ENCODE results near the gene ZNF597.
A peak's percentile ranks its signal among the peaks of the same experiment; 100 is the strongest.
"Not testable (repeated sequence)": the region's sequence is repeated elsewhere in the genome, so short reads cannot be mapped to it uniquely, and the experiment has no call there.

ZNF597 gene

DNA sequence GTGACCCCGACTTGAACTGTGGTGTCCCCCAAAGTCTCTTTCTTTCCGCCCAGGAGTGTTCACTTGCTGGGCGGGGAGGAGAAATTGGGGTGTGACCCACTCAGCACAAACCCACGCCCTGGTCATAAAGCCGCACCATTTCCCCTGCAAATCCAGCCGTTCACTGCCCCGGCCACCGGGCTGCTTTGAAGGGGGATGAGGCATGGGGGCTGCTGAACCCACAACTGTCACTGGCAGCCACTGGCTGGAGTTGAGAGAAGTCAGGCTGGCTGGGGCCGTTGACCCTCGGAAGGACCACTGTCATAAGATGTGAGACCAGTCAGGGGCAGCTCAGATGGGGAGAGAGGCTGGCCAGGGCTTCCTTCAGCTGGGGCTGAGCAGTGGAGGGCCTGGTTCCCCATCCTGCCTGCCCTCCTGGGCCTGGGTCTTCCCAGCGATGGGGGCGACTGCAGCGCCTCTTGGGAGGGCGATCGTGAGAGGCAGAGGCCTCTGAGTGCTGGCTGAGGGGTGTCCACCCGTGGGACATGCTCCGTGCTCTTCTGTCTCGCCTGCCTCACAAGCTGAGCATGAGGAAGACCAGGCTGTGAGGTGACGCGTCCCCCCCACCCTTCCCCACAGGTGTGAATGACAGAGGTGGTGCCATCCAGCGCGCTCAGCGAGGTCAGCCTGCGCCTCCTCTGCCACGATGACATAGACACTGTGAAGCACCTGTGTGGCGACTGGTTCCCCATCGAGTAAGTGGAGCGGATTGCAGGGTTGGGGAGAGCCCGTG, 32.5 kb upstream of the ZNF597 start:
- no peak for DNase-seq (ENCODE audit: low spot score)

DNA sequence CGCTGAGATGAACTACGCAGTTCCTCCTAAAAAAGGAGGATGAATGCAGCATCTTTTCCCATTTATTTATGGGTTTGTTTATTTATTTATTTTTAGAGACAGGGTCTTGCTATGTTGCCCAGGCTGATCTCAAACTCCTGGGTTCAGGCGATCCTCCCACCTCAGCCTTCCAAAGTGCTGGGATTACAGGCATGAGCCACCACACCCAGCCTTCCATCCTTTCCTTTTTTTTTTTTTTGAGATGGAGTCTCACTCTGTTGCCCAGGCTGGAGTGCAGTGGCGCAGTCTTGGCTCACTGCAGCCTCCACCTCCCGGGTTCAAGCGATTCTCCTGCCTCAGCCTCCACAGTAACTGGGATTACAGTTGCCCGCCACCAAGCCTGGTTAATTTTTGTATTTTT, 31.6 kb upstream of the ZNF597 start:
- DNase-seq (ENCODE audit: low spot score) = not testable (repeated sequence)

DNA sequence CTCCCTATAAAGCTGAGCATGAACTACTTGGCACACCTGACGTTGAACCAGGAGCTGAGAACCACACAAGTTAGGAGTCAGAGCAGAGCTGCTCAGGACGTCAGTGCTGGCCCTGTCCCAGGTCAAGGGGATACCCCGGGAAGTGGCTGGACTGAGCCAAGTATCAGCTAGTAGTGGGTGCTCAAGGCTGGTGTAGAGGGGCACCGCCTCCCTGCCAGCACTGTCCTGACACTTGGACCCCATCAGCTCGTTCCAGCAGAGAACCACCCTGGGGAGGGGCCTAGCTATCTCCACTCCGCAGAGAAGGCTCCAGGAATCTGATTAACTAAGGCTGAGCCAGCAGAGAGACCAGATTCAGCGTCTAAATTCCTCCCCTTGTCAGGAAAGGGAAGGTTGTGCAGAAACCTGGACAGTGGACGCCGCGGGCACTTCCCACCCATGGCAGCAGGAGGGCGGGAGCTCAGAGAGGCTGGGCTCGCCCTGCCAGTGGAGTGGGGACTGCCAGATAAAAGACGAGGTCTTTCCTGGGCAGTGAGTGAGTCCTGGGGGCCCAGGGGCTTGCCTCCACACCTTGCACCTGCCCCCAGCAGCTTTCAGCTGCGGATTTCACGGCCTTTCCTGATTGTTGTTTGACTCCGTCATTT, 31.0 kb upstream of the ZNF597 start:
- no peak for DNase-seq (ENCODE audit: low spot score)

DNA sequence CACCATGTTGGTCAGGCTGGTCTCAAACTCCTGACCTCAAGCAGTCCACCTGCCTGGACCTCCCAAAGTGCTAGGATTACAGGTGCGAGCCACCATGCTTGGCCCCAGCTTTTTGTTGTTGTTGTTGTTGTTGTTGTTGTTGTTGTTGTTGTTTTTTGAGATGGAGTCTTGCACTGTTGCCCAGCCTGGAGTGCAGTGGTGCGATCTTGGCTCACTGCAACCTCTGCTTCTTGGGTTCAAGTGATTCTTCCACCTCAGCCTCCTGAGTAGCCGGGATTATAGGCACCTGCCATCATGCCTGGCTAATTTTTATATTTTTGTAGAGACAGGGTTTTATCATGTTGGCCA, 30.3 kb upstream of the ZNF597 start:
- not testable (repeated sequence) for DNase-seq (ENCODE audit: low spot score)

DNA sequence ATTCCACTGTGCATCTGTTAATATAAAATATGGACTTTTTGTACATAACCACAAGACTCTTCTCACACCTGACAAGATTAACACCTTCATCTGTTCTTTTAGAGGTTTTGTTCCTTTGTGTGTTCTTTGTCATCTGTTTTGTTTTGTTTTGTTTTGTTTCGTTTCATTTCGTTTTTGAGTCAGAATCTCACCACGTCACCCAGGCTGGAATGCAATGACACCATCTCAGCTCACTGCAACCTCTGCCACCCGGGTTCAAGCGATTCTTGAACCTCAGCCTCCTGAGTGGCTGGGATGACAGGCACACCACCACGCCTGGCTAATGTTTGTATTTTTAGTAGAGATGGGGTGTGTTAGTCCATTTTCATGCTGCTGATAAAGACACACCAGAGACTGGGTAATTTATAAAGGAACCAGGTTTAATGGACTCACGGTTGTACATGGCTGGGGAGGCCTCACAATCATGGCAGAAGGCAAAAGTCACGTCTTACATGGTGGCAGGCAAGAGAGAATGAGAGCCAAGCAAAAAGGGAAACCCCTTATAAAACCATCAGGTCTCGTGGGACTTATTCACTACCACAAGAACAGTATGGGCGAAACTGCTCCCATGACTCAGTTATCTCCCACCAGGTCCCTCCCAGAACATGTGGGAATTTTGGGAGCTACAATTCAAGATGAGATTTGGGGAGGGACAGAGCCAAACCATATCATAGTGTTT, 29.7 kb upstream of the ZNF597 start:
- peak; percentile 35 for DNase-seq (ENCODE audit: low spot score)

DNA sequence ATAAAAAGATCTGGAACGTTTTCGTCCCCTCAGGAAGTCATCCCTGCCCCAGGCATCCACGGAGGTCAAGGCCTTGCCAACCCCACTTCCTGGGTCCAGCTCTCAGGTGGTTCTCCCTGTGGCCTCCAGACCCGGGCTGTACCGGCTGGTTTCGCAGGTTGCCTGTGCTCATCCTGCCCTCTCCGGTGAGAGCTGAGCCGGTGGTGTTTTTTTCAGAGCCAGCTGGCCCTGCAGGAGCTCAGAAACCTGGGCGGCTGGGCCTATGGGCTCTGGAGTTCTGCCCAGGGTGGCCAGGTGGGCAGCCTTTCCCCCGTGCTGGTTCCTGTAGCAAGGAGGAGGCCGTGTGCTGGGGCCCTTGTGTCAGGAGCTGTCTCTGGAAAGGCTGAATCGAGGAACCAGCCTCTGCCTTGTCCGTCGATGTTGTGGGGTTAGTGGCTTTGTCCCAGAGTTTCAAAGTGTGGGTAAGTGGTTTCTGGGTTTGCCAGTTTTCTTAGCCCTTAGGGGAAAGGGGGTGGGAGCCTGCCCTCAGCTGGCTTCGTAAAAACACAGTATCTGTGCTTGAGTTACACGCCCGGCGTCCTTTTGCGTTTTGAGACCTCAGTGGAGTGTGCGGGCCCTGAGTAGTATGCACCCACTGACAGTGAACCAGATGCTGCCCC, 28.3 kb upstream of the ZNF597 start:
- DNase-seq (ENCODE audit: low spot score) = no peak

DNA sequence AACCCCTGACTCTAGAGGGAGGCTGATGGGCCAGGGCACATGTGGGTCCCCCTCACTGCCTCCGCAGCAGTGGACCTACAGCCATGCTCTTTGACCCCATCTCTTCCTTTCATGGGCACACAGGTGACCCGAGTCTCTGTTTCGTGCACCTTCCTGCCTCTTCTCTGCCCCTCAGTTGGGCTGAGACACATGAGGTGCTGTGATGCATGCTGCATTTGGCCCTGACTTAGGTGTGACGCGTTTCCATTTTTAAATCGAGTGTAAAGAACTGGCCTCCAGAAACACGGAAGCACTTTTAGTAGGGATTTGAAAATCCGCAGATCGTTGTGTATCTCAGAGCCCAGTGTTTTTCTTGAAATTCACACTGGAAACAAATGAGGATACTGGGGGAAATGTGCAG, 27.4 kb upstream of the ZNF597 start:
- no peak for DNase-seq (ENCODE audit: low spot score)

DNA sequence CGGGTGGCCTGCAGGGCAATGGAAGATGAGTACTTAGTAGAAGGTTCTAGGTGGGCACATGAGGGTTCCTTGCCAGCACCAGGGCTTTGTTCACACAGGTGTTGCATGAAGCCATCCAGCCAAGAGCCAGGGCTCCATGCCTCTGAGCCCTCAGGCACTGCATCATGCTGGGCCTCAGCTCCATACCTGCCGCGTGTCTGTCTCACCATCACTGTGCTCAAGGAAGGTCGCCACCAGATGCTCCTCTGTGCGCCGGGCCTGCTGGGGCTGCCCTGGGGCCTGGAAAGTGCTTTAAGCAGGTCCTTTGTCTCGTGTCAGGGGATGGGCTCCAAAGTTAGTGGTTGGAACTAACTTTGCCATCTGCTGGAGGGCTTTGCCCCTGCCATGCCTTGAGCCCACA, 26.4 kb upstream of the ZNF597 start:
- DNase-seq (ENCODE audit: low spot score) = no peak

DNA sequence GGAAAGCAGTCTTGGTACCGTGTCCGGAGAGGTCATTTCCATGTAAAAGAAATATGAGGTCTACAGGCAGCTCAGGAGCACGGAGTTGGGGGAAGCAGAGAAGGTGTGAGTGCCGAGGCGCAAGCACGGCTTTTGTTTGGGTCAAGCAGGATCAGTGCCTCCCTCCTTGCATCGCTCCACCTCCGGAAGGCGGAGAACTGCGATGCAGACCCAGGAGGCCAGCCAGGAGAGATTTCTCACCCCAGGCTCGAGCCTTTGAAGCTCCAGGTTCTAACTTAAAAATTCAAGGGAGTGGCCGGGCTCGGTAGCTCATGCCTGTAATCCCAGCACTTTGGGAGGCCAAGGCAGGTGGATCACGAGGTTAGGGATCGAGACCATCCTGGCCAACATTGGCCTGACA, 25.2 kb upstream of the ZNF597 start:
- no peak for DNase-seq (ENCODE audit: low spot score)

DNA sequence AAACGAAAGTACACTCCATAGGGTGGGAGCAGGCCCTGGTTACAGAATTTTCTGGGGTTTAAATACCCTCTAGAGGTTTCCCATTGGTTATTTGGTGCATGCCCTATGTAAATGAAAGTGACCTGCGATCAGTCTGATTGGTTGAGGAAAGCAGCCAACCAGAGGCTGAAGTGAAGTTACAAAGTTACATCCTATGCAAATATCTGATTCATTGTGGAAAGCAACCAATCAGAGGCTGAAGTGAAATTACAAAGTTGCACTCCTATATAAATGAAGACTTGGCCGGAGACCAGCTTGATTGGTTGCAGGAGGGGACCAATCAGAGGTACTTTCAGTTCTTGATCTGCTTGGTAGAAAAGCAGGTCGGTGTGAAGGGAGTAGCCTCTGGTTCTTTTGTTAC, 24.6 kb upstream of the ZNF597 start:
- peak; percentile 61 for DNase-seq (ENCODE audit: low spot score)

DNA sequence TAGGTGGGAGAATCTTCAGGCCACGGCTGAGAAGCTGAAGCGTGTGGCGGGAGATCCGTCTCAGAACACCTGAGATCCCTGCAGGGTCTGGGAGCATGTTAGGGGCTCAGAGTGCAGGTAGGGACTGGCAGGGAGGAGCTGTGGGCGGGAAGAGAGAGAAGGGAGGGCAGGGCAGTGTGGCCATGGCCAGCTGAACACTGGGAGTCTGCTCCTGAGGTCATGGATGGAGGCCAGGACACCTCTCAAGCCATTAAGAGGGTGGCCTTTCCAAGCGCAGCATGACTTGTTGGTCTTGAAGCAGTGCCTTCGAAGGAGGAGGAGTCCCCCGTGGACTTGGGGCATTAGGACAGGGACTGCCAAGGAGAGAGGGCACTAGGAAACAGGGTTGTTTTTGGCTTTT, 23.9 kb upstream of the ZNF597 start:
- DNase-seq (ENCODE audit: low spot score) = no peak

DNA sequence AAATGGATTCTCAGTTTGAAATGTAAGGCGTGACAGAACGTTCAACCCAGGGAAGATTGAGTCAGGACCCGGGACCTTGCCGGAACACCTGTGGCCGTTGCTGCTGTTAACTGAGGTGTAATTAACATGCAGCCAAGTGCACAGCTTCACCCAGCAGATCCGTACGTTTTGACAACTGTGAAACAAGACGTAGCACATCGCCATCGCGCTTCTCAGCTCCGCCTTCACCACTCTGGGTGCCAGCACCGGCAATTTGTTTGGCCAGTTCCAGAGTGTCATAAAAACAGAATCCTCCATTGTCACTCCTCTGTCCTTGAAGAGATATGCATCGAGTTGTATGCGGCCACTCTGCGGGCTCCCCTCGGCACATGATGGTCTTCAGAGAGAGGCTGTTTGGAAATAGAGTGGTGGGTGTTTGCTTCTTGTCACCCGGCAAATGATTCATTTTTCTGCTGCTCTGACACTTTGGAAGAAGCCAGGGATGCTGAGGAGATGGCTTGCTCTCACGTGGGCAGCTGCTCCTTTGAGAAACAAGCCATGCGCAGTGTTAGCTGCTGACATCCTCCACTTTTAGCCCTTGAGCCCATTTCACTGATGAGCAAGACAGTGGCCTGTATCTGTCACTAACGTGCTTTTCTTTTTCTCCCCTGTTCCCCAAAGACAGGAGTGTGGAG, 22.7 kb upstream of the ZNF597 start:
- DNase-seq (ENCODE audit: low spot score) = no peak

DNA sequence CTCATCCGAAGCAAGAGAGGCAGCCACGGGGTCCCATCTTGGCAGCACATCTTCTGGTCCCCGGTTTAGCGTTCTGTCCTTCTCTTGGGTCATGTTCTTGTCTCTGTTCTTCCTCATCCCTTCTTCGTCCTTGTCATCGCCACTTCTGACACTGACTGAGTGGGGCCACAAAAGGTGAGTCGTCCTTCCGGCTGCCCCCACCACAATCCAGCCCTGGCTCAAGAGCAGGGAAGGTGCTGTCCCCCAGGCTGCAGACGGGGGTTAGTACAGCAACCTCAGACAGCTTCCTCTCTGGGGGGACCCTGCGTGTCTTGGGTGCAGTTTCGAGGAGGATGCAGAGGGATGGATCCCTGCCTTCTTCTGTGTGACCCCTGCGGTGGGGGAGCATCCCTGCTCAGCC, 22.0 kb upstream of the ZNF597 start:
- no peak for DNase-seq (ENCODE audit: low spot score)

DNA sequence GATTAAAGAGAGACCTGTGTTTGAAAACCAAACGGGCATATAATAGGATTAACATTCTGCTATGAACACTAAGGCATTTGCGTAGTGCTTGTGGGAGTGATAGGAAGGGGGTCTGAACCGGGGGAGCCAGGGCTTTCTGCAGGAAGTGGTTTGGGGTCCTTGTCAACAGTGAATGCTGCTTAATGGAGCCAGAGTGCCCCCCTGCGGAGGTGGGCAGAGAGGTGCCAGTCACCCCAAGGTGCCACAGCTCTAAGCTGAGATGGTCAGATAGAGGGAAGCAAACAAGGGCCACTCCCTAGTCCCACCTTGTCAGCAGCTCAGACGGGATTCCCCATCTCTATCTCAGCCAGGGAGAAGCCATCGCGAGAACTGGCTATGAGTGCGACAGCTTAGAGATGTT, 17.8 kb upstream of the ZNF597 start:
- DNase-seq (ENCODE audit: low spot score) = no peak

DNA sequence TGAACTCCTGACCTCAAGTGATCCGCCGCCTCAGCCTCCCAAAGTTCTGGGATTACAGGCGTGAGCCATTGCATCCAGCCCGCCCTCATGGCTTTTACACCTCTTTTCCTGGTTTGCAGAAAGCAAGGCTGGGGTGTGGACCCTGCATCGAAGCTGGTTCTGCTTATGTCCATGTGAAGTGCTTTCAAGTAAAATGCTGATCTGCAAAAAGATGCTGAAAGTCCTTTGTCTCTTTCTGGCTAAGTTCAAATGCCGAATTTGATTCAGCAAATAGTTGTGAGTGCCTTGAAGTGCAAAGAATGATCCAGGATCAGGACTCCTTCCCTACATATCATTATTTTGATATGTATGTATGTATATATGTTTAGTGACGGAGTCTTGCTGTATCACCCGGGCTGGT, 17.3 kb upstream of the ZNF597 start:
- DNase-seq (ENCODE audit: low spot score) = no peak

DNA sequence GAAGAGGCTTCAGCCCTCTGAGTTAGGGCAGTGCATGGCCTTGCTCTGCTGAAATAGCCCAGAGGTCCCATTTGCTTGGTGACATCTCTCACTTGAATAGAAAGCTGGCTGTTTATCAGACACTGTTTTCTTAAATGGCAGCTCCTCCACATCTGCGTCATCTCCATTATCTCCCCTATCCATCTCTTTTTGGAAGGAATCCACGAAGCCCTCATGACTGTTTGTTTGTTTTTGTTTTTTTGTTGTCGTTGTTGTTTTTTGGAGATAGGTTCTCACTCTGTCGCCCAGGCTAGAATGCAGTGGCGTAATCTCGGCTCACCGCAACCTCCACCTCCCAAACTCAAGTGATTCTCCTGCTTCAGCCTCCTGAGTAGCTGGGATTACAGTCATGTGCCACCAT, 16.8 kb upstream of the ZNF597 start:
- DNase-seq (ENCODE audit: low spot score) = no peak

DNA sequence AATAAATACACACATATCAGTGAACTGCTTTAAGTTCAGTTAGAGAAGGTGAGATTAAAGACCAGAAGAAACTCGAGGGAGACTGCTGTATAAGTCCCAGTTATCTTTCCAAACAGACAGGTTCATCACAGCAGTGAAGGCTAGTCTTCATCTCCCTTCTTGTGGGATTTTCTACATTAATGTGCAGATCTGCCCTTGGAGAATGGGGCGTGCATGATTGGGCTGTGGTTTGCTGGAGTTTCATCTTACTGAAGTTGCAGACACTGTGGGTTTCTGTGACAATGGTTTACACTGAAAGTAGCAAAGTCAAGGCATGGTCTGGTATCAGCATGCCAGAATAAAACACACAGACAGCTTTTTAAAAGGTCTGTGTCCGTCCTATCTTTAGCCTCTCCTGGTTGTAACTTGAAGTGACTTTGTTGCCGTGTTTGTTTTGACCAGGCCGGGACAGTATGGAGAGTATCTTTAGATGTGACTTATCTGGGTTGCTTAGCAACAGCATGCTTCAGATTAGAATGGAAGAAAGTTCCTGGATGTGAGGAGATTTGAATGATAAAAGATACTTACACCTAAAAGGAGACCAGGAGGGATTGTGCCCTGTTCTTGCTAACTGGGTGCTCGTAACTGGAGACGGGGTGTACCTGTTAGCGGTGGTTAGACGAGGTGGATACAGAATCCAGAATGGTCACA, 16.2 kb upstream of the ZNF597 start:
- peak; percentile 50 for DNase-seq (ENCODE audit: low spot score)

DNA sequence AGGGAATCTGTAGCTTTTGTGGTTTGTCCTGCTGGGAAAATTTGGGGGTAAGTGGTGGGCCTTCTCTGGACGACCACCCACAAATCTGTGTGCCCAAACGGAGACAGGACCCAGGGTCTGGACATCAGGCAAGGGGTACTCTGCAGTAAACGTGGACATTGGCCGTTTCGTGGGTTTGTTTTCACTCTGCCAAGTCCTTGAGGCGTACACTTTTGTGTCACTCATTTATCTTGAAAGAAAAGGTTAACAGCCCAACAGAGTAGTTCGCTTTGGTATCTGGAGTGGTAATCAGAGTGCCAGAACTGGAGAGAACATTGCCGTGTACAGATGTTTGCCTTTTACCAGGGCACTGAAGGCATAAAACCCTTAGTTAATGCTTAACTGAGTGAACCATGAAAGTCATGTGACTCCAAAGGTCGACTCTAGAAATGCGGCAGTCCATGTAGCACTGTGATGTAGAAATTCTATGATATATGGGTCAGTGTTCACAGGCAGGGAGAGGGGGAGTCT, 15.6 kb upstream of the ZNF597 start:
- peak; percentile 80 for DNase-seq (ENCODE audit: low spot score)

DNA sequence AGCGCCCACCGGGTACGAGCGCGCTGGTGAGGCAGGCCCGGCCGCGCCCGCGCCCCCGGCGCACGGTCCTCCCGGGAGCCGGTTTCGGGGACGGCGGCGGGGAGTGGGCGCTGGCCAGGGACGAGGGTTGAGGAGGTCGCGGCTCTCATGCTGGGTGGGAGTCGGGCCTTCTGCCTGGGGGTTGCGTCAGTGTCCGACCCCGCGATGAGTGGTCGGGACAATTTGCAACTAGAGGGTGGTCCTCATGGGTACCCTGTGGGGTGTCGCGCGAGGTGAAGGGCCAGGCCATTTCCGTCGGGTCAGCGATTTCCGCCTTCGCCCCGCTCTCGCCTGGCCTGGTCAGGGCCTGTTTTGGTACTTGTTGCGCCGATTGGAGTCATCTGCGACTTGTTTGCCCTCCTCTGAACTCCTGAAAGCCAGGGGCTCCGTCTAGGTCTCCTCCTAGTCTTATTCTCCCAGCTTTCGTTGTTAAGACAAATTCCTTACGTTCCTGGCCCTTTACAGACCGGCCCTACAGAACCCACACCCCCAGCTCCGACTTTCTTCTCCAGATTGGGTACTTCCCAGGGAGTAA, 15.1 kb upstream of the ZNF597 start:
- peak; percentile 37 for DNase-seq (ENCODE audit: low spot score)

DNA sequence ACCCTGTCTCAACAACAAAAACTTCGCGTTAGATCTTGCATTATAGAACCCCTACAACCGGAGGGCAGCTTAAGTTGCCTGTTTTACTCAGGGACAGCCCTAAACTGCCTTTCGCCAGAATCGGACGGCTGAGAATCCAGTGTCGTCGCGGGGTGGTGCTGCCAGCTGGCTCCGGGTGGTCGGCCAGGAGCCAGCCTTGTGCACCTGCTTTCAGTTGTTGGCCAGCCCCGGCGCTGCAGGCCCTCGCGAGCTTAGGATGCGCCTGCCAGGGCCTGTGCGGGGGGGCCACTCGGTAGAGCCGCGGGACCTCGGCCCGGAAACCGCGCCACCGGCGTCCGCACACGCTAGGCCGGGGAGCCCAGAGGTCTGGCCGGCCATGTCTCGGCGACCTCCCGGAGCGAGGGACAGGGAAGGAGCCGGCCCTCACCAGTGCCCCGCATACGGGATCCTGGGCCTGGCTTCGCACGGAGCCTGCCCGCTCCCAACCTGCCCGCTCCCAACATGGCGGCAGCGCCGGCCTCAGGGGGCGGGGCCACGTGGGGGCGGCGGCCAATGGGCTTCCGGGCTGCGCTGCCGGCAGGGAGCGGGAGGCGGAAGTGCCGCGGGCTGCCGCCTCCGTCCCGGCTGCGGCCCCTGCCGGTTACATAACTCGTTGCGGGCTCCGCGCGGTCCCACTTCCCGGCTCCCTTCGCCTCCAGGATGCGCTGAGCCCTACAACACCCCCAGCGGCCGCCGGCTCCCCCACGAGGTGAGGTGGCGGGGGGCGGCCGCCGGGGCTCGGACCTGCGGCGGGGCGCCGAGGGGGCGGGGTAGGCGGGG, 14.3 kb upstream of the ZNF597 start:
- peak; percentile 92 for DNase-seq (ENCODE audit: low spot score)
